ENCODE measurements around the gene CALCOCO1.
A peak's percentile ranks its signal among the peaks of the same experiment; 100 is the strongest.
"Not testable (repeated sequence)": the region's sequence is repeated elsewhere in the genome, so short reads cannot be mapped to it uniquely, and the experiment has no call there.

The CALCOCO1 gene

DNA sequence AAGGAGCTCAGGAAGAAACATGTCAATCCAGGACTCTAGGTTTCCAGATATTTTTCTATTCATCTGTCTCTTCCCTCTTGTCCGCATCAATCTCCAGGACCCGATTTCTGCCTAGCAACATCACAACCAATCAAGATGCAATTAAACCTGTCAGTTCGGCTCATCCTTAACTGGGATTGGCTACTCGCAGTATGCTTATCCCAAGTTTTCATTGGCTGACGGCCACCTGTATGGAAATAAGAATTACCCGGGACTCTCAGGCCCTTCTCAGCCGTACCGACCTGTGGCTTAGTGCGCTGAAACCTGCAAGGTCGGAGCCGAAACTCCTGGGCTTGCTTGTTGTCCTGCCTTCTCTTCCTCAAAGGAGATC, 31.0 kb downstream of the CALCOCO1 start:
- peak; percentile 39 to 42 for DNase-seq

DNA sequence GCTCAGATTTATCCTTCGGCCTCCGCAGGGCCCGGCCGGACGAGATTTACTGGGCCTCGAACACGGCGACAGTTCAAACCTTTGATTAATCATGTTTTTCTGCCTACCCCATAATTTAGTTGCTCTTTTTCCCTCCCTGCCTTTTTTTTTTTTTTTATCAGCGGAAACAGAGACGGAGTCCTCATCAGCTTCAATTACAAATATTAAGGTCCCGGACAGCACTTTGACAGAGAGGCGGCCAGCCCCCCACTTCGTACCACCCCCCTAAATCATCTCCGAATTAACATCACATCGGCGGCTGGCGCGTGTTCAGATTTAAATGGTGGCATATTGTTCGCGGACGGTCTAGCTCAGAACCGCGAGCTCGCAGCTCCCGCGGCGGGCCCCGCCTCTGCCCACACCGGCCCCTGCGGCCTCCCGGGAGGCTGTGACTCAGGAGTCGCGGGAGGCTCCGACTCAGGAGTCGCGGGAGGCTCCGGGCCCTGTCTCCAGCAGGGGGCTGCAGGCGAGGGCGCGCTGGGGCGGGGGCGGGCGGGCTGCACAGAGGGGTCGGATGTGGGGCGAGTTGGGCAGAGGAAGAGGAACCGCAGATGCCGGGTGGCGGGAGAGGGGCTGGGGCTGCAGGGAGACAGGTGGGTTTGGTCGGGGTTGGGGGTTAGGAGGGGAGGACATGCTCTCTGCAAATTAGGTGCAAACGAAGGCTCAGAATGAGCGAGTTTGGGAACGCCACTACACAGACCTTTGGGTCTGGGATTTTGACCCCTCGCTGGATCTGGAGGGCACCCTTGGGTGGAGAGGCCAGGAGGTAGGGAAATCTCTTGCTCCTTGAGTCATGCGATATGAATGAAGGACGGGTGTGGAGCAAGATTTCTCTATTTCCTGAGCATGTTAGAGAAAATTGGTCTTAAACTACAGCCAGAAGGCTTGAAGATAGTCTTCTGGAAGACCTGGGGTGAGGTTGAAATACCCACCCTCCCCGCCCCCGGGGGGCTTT, 31.8 kb downstream of the CALCOCO1 start:
- no peak for DNase-seq

- no peak for DNase-seq
Measured at GRCh38 chr12:53694756-53695151, 32.5 kb downstream of the CALCOCO1 start.

DNA sequence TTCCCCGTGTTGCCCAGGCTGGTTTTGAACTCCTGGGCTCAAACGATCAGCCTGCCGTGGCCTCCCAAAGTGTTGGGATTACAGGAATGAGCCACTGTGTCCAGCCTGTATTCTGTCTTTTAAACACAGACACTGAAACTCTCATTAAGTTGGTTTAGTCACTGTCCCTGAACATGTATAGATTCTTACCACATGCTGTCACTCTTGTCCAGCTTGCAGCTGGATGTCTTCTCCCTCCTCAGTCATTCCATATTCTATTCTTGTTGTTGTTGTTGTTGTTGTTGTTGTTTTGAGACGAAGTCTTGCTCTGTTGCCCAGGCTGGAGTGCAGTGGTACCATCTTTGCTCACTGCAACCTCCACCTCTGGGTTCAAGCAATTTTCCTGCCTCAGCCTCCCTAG, 39.1 kb downstream of the CALCOCO1 start:
- DNase-seq = no peak

DNA sequence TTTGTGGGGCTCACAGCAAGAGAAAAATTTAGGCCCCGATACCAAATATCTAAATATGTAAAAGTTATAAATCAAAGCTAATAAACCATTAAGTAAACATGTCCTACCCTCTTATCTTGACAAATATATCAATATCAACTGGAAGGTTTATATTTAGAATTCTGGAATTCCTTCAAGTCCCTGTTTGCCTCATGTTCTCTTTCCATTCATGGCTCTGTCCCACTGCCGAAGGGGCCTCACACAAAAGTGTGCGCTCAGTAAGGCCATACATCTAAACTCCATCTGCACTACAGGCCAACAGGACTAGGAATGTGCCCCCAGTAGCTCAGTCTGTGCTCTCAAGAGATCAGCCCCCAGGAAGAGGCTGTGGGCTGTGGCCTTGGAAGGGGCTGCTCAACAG, 40.8 kb downstream of the CALCOCO1 start:
- DNase-seq = no peak

DNA sequence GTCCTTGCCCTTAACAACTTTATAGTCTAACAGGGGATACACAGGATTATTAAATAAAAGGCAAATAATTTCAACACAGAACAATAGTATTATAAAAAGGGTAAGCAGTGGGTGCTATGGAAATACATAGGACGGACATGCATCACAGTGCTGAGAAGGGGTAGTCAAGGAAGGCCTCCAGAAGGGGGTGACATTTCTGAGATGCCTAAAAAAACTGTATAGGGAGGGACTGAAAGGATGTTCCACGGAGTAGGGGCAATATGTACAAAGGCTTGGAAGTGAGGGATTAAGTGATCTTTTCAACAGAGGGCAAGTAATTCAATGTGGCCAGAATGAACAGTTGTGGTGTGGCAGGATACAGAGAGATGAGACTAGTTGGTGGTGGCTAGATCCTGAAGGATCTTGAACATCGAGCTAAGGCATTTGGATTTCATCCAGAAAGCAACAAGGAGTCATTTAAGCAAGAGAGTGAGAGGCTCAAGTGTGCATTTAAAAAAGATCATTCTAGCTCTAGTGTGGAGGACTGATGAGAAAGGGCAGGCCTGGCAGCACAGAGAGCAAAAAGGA, 42.5 kb downstream of the CALCOCO1 start:
- DNase-seq = no peak

DNA sequence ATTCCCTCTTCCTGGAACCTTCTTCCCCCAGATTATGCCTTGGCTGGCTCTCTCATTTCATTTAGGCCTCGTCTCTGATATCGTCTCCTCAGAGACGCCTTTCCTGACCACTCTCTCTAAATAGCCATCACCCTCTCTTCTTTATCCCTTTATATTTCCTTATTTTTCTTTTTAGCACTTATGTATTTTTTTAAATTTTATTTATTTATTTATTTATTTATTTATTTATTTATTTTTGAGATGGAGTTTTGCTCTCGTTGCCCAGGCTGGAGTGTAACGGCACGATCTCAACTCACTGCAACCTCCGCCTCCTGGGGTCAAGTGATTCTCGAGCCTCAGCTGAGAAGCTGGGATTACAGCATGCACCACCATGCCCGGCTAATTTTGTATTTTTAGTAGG, 43.3 kb downstream of the CALCOCO1 start:
- DNase-seq = no peak

DNA sequence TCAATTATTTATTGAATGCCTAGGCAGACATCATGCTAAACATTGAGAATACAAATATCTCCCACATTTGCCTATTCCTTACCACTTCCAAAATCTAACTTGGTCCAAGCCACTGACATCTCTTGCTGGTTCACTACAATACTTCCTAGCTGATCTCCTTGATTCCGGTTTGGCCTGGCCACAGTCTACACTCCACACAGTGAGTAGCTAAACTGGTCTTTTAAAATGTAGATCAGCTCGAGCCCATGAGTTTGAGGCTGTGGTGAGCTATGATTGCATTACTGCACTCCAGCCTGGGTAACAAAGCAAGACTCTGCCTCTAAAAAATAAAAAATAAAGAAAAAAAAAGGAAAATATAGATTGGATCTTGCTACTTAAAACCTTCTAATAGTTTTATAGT, 43.8 kb downstream of the CALCOCO1 start:
- no peak for DNase-seq

DNA sequence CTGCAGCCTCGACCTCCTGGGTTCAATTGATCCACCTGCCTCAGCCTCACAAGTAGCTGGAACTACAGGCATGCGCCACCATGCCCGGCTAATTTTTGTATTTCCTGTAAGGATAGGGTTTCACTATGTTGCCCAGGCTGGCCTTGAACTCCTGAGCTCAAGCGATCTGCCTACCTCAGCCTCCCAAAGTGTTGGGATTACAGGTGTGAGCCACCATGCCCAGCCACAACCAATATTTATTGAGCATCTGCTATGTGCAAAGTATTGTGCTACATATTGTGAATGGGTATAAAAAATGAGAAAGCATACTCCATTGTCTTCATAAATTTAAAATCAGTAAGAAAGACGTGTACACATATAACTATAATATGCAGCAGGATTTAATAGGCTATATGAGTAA, 47.2 kb downstream of the CALCOCO1 start:
- DNase-seq = not testable (repeated sequence)

DNA sequence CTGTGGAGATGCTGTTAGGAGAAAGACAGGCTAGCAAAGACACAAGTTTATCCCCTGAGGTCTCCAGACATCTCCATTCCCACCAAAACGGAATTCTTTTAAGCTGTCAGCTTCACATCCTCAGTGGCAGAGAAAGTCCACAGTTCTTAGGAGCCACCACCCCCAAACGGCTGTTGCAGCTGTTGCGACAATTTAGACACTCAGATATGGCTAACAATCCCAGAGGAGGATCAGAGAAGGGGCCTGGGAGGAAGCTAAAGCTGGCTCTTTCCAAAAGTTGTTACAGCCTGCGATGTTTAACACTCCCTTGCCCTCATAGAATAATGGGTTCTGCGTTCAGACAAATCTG, 49.5 kb downstream of the CALCOCO1 start:
- DNase-seq = no peak

- DNase-seq = no peak
Measured at GRCh38 chr12:53677016-53677799, 50.0 kb downstream of the CALCOCO1 start.

DNA sequence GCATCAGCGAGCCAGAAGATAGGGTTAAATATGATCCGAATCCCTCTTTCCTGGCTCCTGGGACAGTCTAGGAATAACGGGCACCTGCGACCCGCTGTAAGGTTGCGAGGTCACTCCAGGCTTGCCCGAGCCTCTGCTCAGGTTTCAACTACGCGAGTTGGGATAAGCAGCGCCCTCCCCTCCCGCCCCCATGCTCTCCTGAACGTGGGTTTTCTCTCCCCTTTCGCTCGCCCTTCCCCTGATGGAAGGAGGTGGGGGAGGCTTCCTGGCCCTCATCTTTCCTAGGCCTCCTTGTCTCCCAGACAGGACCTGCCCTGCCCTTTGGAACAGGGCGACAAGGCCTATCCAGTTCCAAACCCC, 50.6 kb downstream of the CALCOCO1 start:
- DNase-seq = no peak

GRCh38 chr12:53675701-53676607, 51.3 kb downstream of the CALCOCO1 start, which contains the start of gene ATP5MC2:
TSS of gene ATP5MC2 (minus strand) at chr12:53676083. CDS start at chr12:53672614, 3,469 bp downstream.
- peak; percentile 96 to 99 for DNase-seq

DNA sequence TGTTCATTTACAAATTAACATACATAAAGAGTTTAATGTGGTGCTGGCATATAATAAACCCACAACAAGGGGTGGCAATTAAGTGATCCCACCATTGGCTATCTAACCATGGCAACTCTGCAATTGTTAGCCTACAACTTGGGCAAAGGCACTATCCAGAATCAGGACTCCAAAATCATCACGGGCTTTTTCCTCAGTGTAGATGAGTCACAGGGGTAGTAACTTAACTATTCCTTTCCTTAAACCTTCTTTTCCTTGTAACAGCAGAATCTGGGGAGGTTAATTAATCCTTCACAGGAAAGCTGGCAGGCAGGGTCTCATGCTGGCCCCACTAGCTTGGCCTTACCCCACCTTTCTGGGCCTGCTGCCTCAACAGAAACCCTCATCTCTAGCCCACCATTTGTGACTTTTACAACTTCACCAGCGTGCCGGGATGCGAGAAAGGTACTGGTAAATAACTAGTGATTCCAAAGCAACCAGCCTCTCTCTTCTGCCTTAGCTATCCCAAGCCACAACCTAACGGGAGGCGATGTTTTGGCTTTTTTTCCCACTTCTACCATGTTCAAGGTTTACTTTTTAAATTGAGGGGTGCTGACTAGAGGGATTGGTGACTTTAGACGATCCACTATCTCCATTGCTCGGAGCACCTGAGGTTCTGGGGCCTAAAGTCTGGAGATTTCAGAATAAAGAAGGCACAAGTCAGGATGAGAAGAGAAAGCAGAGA, 52.1 kb downstream of the CALCOCO1 start:
- DNase-seq = peak in 1 of 2 donors; percentile 12

- DNase-seq = no peak
Measured at GRCh38 chr12:53670971-53671370, 56.3 kb downstream of the CALCOCO1 start.

DNA sequence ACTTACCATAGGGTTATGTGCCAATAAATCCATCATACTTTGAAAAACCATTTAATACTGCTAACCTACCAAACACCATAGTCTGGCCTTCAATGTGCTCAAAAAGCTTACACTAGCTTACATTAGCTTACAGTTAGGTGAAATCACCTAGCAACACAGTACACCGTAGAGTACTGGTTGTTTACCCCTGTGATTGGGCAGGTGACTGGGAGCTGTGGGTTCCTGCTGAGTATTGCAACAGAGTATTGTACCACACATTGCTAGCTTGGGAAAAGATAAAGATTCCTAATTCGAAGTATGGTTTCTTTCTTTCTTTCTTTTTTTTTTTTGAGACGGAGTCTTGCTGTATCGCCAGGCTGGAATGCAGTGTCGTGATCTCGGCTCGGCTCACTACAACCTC, 56.9 kb downstream of the CALCOCO1 start:
- DNase-seq = no peak

DNA sequence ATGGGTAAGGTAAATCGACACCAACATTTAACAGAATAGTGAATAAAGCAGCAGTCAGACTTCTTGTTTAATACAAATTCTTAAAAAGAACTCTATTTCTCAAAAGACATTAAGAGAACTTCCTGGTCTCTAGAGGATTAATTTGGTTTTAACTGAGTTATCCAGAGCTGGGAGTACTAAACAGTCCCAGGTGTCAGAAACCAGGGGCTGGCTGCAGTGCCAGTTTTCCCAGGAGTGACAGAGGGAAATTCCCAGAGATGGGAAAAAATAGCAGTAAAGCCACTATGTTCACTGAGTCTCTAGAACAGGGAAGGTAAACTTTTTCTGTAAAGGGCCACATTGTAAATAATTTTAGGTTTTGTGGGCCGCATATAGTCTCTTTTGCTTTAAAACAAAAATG, 60.2 kb downstream of the CALCOCO1 start:
- DNase-seq = no peak

- DNase-seq = no peak
Measured at GRCh38 chr12:53664936-53665335, 62.3 kb downstream of the CALCOCO1 start.

GRCh38 chr12:53664191-53664590, 63.1 kb downstream of the CALCOCO1 start:
- DNase-seq = no peak

DNA sequence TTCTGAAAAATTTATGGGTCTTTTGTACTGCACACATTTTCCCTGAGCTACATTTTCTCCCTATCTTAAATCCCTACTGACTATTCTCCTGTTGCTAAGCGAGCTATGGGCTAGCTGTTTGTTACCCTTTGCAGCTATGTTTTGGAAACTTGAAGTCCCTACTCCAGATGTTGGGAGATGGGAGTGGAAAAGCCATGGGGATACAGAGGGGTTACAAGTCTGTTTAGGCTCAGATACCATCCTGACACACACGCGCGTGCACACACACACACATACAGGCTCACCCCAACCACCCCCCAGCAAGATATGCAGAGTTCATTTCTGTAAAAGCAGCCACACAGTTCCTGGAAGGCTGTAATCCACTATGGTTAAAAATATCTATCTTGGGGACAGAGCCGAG, 67.2 kb downstream of the CALCOCO1 start:
- no peak for DNase-seq

DNA sequence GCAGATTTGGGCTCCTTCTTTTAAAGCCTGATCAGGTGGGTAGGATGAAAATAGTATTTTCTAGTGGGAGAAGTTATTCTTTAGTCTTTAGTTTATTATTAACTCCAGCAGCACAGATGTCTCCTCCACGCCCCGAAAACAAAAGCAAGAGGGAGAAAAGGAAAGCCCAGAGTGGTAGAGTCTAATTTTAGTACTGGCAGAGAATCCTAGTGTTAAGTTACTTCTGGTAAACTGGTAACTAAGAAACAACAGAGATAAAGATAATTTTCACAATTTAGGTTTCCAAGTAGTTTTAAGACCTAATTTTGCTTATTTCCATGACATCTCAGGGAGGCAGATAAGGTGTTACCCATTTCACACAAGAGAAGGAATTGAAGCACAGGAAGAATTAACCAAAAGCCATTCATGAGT, 67.7 kb downstream of the CALCOCO1 start:
- DNase-seq = no peak

- no peak for DNase-seq
Measured at GRCh38 chr12:53659011-53659551, 68.2 kb downstream of the CALCOCO1 start.

All from inflammatory macrophage treated with lipopolysaccharide for 1 hour (primary cell).